ENCODE data around the gene MBOAT2. TPM values are rescaled to one million over a fixed set of nuclear protein-coding genes. Genes with fewer than 3 reads are reported as not detected.

Gene MBOAT2
- total RNA-seq, 1 donor from 2014 or later = 72.5 TPM

- no peak for DNase-seq
Measured at GRCh38 chr2:8962890-8963289, 40.6 kb downstream of the MBOAT2 start.

GRCh38 chr2:8957628-8958027, 45.9 kb downstream of the MBOAT2 start:
- DNase-seq = no peak
- peaks cover 4% of the 10 kb centered on the region for H3K27me3 Mint-ChIP-seq (ENCODE audit: unreplicated experiment)
- H3K4me1 Mint-ChIP-seq (ENCODE audit: low read depth, unreplicated experiment) = no peaks in the 10 kb centered on the region
- peaks cover 15% of the 10 kb centered on the region for H3K9me3 Mint-ChIP-seq (ENCODE audit: unreplicated experiment)
- no peak overlapping the region for H3K4me3 Mint-ChIP-seq (ENCODE audit: unreplicated experiment)
- TF ChIP-seq CTCF (IDR thresholded peaks at IDR 0.05; ENCODE audit: partially characterized antibody, unreplicated experiment) = no peak
- H3K27ac Mint-ChIP-seq (ENCODE audit: unreplicated experiment) = no peak overlapping the region
- peaks cover 26% of the 10 kb centered on the region for H3K36me3 Mint-ChIP-seq (ENCODE audit: unreplicated experiment)

More at GRCh38 chr2:8962890-8963289, 40.6 kb downstream of the MBOAT2 start:
- Mint-ChIP-seq H3K27me3 (ENCODE audit: unreplicated experiment) (peaks cover 2% of the 10 kb centered on the region), H3K9me3 (ENCODE audit: unreplicated experiment) (no peaks in the 10 kb centered on the region), H3K4me3 (ENCODE audit: unreplicated experiment) (no peak overlapping the region), H3K27ac (ENCODE audit: unreplicated experiment) (no peak overlapping the region), H3K36me3 (ENCODE audit: unreplicated experiment) (peaks cover 11% of the 10 kb centered on the region), H3K4me1 (ENCODE audit: low read depth, unreplicated experiment) (no peaks in the 10 kb centered on the region)
- no peak for TF ChIP-seq CTCF (IDR thresholded peaks at IDR 0.05; ENCODE audit: partially characterized antibody, unreplicated experiment)

- peaks cover 4% of the 10 kb centered on the region for H3K27me3 Mint-ChIP-seq (ENCODE audit: unreplicated experiment)
- H3K4me3 Mint-ChIP-seq (ENCODE audit: unreplicated experiment) = no peak overlapping the region
- no peak for DNase-seq
- peaks cover 18% of the 10 kb centered on the region for H3K9me3 Mint-ChIP-seq (ENCODE audit: unreplicated experiment)
- TF ChIP-seq CTCF (IDR thresholded peaks at IDR 0.05; ENCODE audit: partially characterized antibody, unreplicated experiment) = no peak
- H3K27ac Mint-ChIP-seq (ENCODE audit: unreplicated experiment) = no peak overlapping the region
- H3K4me1 Mint-ChIP-seq (ENCODE audit: low read depth, unreplicated experiment) = no peaks in the 10 kb centered on the region
- H3K36me3 Mint-ChIP-seq (ENCODE audit: unreplicated experiment) = peaks cover 34% of the 10 kb centered on the region
Measured at GRCh38 chr2:8956774-8957173, 46.7 kb downstream of the MBOAT2 start.

- no peak for DNase-seq
- no peak overlapping the region for H3K27ac Mint-ChIP-seq (ENCODE audit: unreplicated experiment)
- peaks cover 4% of the 10 kb centered on the region for H3K27me3 Mint-ChIP-seq (ENCODE audit: unreplicated experiment)
- peaks cover 20% of the 10 kb centered on the region for H3K9me3 Mint-ChIP-seq (ENCODE audit: unreplicated experiment)
- TF ChIP-seq CTCF (IDR thresholded peaks at IDR 0.05; ENCODE audit: partially characterized antibody, unreplicated experiment) = no peak
- no peak overlapping the region for H3K4me3 Mint-ChIP-seq (ENCODE audit: unreplicated experiment)
- H3K4me1 Mint-ChIP-seq (ENCODE audit: low read depth, unreplicated experiment) = no peaks in the 10 kb centered on the region
- H3K36me3 Mint-ChIP-seq (ENCODE audit: unreplicated experiment) = peaks cover 42% of the 10 kb centered on the region
Measured at GRCh38 chr2:8954990-8955389, 48.5 kb downstream of the MBOAT2 start.

- H3K27me3 Mint-ChIP-seq (ENCODE audit: unreplicated experiment) = peaks cover 2% of the 10 kb centered on the region
- H3K4me1 Mint-ChIP-seq (ENCODE audit: low read depth, unreplicated experiment) = no peaks in the 10 kb centered on the region
- TF ChIP-seq CTCF (IDR thresholded peaks at IDR 0.05; ENCODE audit: partially characterized antibody, unreplicated experiment) = no peak
- no peak overlapping the region for H3K4me3 Mint-ChIP-seq (ENCODE audit: unreplicated experiment)
- H3K27ac Mint-ChIP-seq (ENCODE audit: unreplicated experiment) = no peak overlapping the region
- peaks cover 21% of the 10 kb centered on the region for H3K9me3 Mint-ChIP-seq (ENCODE audit: unreplicated experiment)
- H3K36me3 Mint-ChIP-seq (ENCODE audit: unreplicated experiment) = peaks cover 52% of the 10 kb centered on the region
- DNase-seq = no peak
Measured at GRCh38 chr2:8953525-8953924, 50.0 kb downstream of the MBOAT2 start.
